ENCODE data around the gene CHCHD3. TPM values are rescaled to one million over a fixed set of nuclear protein-coding genes. Genes with fewer than 3 reads are reported as not detected.

Gene CHCHD3
- total RNA-seq, 2 experiments from 2014 or later = 21.6 to 21.7 TPM

- DNase-seq = no peak
- Histone ChIP-seq H3K27ac (ENCODE audit: low read depth in 1 of 2, low read length in 2 of 2) (no peak overlapping the region), H3K4me1 (ENCODE audit: insufficient read depth, low read length) (no peaks in the 10 kb centered on the region), H3K36me3 (ENCODE audit: insufficient read depth, low read length) (no peaks in the 10 kb centered on the region), H3K9me3 (ENCODE audit: control insufficient read depth in 1 of 2, insufficient read depth in 1 of 2, low read length in 2 of 2) (no peaks in the 10 kb centered on the region), H3K27me3 (ENCODE audit: control insufficient read depth in 1 of 2, insufficient read depth in 2 of 2, low read length in 2 of 2) (no peaks in the 10 kb centered on the region), H3K4me3 (ENCODE audit: low read length) (no peak overlapping the region)
- no peak for ATAC-seq (ENCODE audit: poor library complexity)
- Mint-ChIP-seq H3K9me3 (peaks cover 2% of the 10 kb centered on the region), H3K27me3 (no peaks in the 10 kb centered on the region), H3K27ac (no peak overlapping the region), H3K4me1 (ENCODE audit: low read depth) (no peaks in the 10 kb centered on the region), H3K36me3 (ENCODE audit: low read depth) (peaks cover 51% of the 10 kb centered on the region), H3K4me3 (no peak overlapping the region)
- CTCF ChIA-PET = no interaction called here
- POLR2A ChIA-PET = interaction anchor here (0.8 kb wide), 1 partner anchor 65 kb away, joined by 3 read pairs; no protein-coding TSS in a partner anchor
- intact Hi-C loops (cut with DNase I, micrococcal nuclease) = no loop called here
- TF ChIP-seq CTCF (IDR thresholded peaks at IDR 0.05) = no peak
Measured at GRCh38 chr7:132866551-132866950, 215.3 kb downstream of the CHCHD3 start.

GRCh38 chr7:132866144-132866531 is 215.8 kb downstream of the CHCHD3 start:
- Mint-ChIP-seq H3K27me3 (no peaks in the 10 kb centered on the region), H3K4me1 (ENCODE audit: low read depth) (no peaks in the 10 kb centered on the region), H3K4me3 (no peak overlapping the region), H3K9me3 (peaks cover 2% of the 10 kb centered on the region), H3K27ac (no peak overlapping the region), H3K36me3 (ENCODE audit: low read depth) (peaks cover 48% of the 10 kb centered on the region)
- no peak overlapping the region for H3K4me3 ChIP-seq (ENCODE audit: low read length)
- intact Hi-C loops (cut with DNase I, micrococcal nuclease) = no loop called here
- DNase-seq (no peak), ATAC-seq (ENCODE audit: poor library complexity) (no peak)
- no peaks in the 10 kb centered on the region for H3K4me1 ChIP-seq (ENCODE audit: insufficient read depth, low read length)
- POLR2A ChIA-PET = interaction anchor here (0.8 kb wide), 1 partner anchor 65 kb away, joined by 3 read pairs; no protein-coding TSS in a partner anchor
- no peaks in the 10 kb centered on the region for H3K27me3 ChIP-seq (ENCODE audit: control insufficient read depth in 1 of 2, insufficient read depth in 2 of 2, low read length in 2 of 2)
- CTCF ChIA-PET = no interaction called here
- no peaks in the 10 kb centered on the region for H3K9me3 ChIP-seq (ENCODE audit: control insufficient read depth in 1 of 2, insufficient read depth in 1 of 2, low read length in 2 of 2)
- no peaks in the 10 kb centered on the region for H3K36me3 ChIP-seq (ENCODE audit: insufficient read depth, low read length)
- H3K27ac ChIP-seq (ENCODE audit: low read depth in 1 of 2, low read length in 2 of 2) = no peak overlapping the region
- TF ChIP-seq CTCF (IDR thresholded peaks at IDR 0.05) = no peak

GRCh38 chr7:132865366-132866143 is 216.3 kb downstream of the CHCHD3 start:
- intact Hi-C loops (cut with DNase I, micrococcal nuclease) = no loop called here
- TF ChIP-seq CTCF (IDR thresholded peaks at IDR 0.05) = no peak
- POLR2A ChIA-PET = no interaction called here
- DNase-seq (no peak), ATAC-seq (ENCODE audit: poor library complexity) (no peak)
- H3K27ac Mint-ChIP-seq = no peak overlapping the region
- H3K4me1 Mint-ChIP-seq (ENCODE audit: low read depth) = no peaks in the 10 kb centered on the region
- no peak overlapping the region for H3K4me3 Mint-ChIP-seq
- no peak overlapping the region for H3K4me3 ChIP-seq (ENCODE audit: low read length)
- CTCF ChIA-PET = no interaction called here
- H3K4me1 ChIP-seq (ENCODE audit: insufficient read depth, low read length) = no peaks in the 10 kb centered on the region
- peaks cover 48% of the 10 kb centered on the region for H3K36me3 Mint-ChIP-seq (ENCODE audit: low read depth)
- no peaks in the 10 kb centered on the region for H3K36me3 ChIP-seq (ENCODE audit: insufficient read depth, low read length)
- H3K27me3 Mint-ChIP-seq = no peaks in the 10 kb centered on the region
- no peak overlapping the region for H3K27ac ChIP-seq (ENCODE audit: low read depth in 1 of 2, low read length in 2 of 2)
- no peaks in the 10 kb centered on the region for H3K27me3 ChIP-seq (ENCODE audit: control insufficient read depth in 1 of 2, insufficient read depth in 2 of 2, low read length in 2 of 2)
- peaks cover 2% of the 10 kb centered on the region for H3K9me3 Mint-ChIP-seq
- no peaks in the 10 kb centered on the region for H3K9me3 ChIP-seq (ENCODE audit: control insufficient read depth in 1 of 2, insufficient read depth in 1 of 2, low read length in 2 of 2)
